ENCODE results near the gene FOXP4. TPM values are rescaled to one million over a fixed set of nuclear protein-coding genes. Genes with fewer than 3 reads are reported as not detected.

FOXP4 gene
- total RNA-seq, 1 donor from 2014 or later = 41.9 TPM

- Histone ChIP-seq H4K20me1 (ENCODE audit: insufficient read depth, low read length) (peaks cover 48% of the 10 kb centered on the region), H3K36me3 (ENCODE audit: insufficient read depth, low read length) (peaks cover 8% of the 10 kb centered on the region), H3K79me2 (ENCODE audit: insufficient read depth, low read length) (no peaks in the 10 kb centered on the region), H3K9ac (ENCODE audit: low read length) (no peak overlapping the region), H3K9me3 (ENCODE audit: insufficient read depth, low read depth, low read length) (no peaks in the 10 kb centered on the region), H3K4me2 (ENCODE audit: low read length) (no peak overlapping the region), H3K27me3 (ENCODE audit: insufficient read depth, low read length) (no peaks in the 10 kb centered on the region), H3K4me1 (ENCODE audit: insufficient read depth, low read length) (peaks cover 13% of the 10 kb centered on the region), H3K4me3 (ENCODE audit: insufficient read depth, low read depth, low read length) (no peak overlapping the region), H3K27ac (ENCODE audit: low read depth, low read length) (no peak overlapping the region), H2AFZ (ENCODE audit: low read depth, low read length) (no peak overlapping the region)
- Mint-ChIP-seq H3K36me3 (ENCODE audit: low read depth, unreplicated experiment) (peaks cover 37% of the 10 kb centered on the region), H3K27ac (ENCODE audit: unreplicated experiment) (no peak overlapping the region), H3K4me3 (ENCODE audit: unreplicated experiment) (no peak overlapping the region), H3K27me3 (ENCODE audit: low read depth, unreplicated experiment) (no peaks in the 10 kb centered on the region), H3K9me3 (ENCODE audit: unreplicated experiment) (no peaks in the 10 kb centered on the region), H3K4me1 (ENCODE audit: low read depth, unreplicated experiment) (peaks cover 21% of the 10 kb centered on the region)
- FAIRE-seq (no peak), DNase-seq (ENCODE audit: low read depth) (no peak)
- TF ChIP-seq EZH2 (IDR thresholded peaks at IDR 0.05; ENCODE audit: insufficient read depth, low read length) (no peak), CTCF (IDR thresholded peaks at IDR 0.05; ENCODE audit: insufficient read depth, low read depth, low read length) (no peak)
These were observed 21.5 kb downstream of the FOXP4 start for GRCh38 chr6:41567684-41568083.

GRCh38 chr6:41568202-41568584, 22.0 kb downstream of the FOXP4 start:
- H4K20me1 ChIP-seq (ENCODE audit: insufficient read depth, low read length) = peaks cover 43% of the 10 kb centered on the region
- no peak overlapping the region for H3K9ac ChIP-seq (ENCODE audit: low read length)
- H3K9me3 ChIP-seq (ENCODE audit: insufficient read depth, low read depth, low read length) = no peaks in the 10 kb centered on the region
- H3K4me1 ChIP-seq (ENCODE audit: insufficient read depth, low read length) = peaks cover 13% of the 10 kb centered on the region
- no peaks in the 10 kb centered on the region for H3K27me3 ChIP-seq (ENCODE audit: insufficient read depth, low read length)
- Mint-ChIP-seq H3K4me1 (ENCODE audit: low read depth, unreplicated experiment) (peaks cover 21% of the 10 kb centered on the region), H3K27me3 (ENCODE audit: low read depth, unreplicated experiment) (no peaks in the 10 kb centered on the region), H3K4me3 (ENCODE audit: unreplicated experiment) (no peak overlapping the region), H3K9me3 (ENCODE audit: unreplicated experiment) (no peaks in the 10 kb centered on the region), H3K27ac (ENCODE audit: unreplicated experiment) (no peak overlapping the region), H3K36me3 (ENCODE audit: low read depth, unreplicated experiment) (peaks cover 36% of the 10 kb centered on the region)
- TF ChIP-seq CTCF (IDR thresholded peaks at IDR 0.05; ENCODE audit: insufficient read depth, low read depth, low read length) = no peak
- no peak for TF ChIP-seq EZH2 (IDR thresholded peaks at IDR 0.05; ENCODE audit: insufficient read depth, low read length)
- H3K27ac ChIP-seq (ENCODE audit: low read depth, low read length) = no peak overlapping the region
- no peak overlapping the region for H3K4me2 ChIP-seq (ENCODE audit: low read length)
- H3K79me2 ChIP-seq (ENCODE audit: insufficient read depth, low read length) = no peaks in the 10 kb centered on the region
- no peak overlapping the region for H3K4me3 ChIP-seq (ENCODE audit: insufficient read depth, low read depth, low read length)
- no peak overlapping the region for H2AFZ ChIP-seq (ENCODE audit: low read depth, low read length)
- FAIRE-seq = no peak
- peaks cover 8% of the 10 kb centered on the region for H3K36me3 ChIP-seq (ENCODE audit: insufficient read depth, low read length)
- DNase-seq (ENCODE audit: low read depth) = no peak

GRCh38 chr6:41568585-41569384, 22.6 kb downstream of the FOXP4 start:
- Histone ChIP-seq H3K27ac (ENCODE audit: low read depth, low read length) (no peak overlapping the region), H3K36me3 (ENCODE audit: insufficient read depth, low read length) (peaks cover 8% of the 10 kb centered on the region), H3K4me2 (ENCODE audit: low read length) (no peak overlapping the region), H3K4me3 (ENCODE audit: insufficient read depth, low read depth, low read length) (no peak overlapping the region), H3K9ac (ENCODE audit: low read length) (no peak overlapping the region), H2AFZ (ENCODE audit: low read depth, low read length) (no peak overlapping the region), H3K9me3 (ENCODE audit: insufficient read depth, low read depth, low read length) (no peaks in the 10 kb centered on the region), H3K4me1 (ENCODE audit: insufficient read depth, low read length) (peaks cover 13% of the 10 kb centered on the region), H3K27me3 (ENCODE audit: insufficient read depth, low read length) (no peaks in the 10 kb centered on the region), H3K79me2 (ENCODE audit: insufficient read depth, low read length) (no peaks in the 10 kb centered on the region), H4K20me1 (ENCODE audit: insufficient read depth, low read length) (peaks cover 41% of the 10 kb centered on the region)
- Mint-ChIP-seq H3K36me3 (ENCODE audit: low read depth, unreplicated experiment) (peaks cover 34% of the 10 kb centered on the region), H3K9me3 (ENCODE audit: unreplicated experiment) (no peaks in the 10 kb centered on the region), H3K4me1 (ENCODE audit: low read depth, unreplicated experiment) (peaks cover 21% of the 10 kb centered on the region), H3K4me3 (ENCODE audit: unreplicated experiment) (no peak overlapping the region), H3K27ac (ENCODE audit: unreplicated experiment) (no peak overlapping the region), H3K27me3 (ENCODE audit: low read depth, unreplicated experiment) (no peaks in the 10 kb centered on the region)
- no peak for FAIRE-seq
- no peak for TF ChIP-seq EZH2 (IDR thresholded peaks at IDR 0.05; ENCODE audit: insufficient read depth, low read length)
- TF ChIP-seq CTCF (IDR thresholded peaks at IDR 0.05; ENCODE audit: insufficient read depth, low read depth, low read length) = no peak
- DNase-seq (ENCODE audit: low read depth) = no peak

Data from astrocyte (in vitro differentiated cells and primary cell).